HS-27A (cell line): ENCODE data around the gene AUTS2.

Source experiments
- DNase-seq: peaks from one replicate; pipeline ENCODE4 v3.0.0-alpha.2; 2012; ENCODE audit warnings: low read depth, missing footprints

The AUTS2 gene

DNA sequence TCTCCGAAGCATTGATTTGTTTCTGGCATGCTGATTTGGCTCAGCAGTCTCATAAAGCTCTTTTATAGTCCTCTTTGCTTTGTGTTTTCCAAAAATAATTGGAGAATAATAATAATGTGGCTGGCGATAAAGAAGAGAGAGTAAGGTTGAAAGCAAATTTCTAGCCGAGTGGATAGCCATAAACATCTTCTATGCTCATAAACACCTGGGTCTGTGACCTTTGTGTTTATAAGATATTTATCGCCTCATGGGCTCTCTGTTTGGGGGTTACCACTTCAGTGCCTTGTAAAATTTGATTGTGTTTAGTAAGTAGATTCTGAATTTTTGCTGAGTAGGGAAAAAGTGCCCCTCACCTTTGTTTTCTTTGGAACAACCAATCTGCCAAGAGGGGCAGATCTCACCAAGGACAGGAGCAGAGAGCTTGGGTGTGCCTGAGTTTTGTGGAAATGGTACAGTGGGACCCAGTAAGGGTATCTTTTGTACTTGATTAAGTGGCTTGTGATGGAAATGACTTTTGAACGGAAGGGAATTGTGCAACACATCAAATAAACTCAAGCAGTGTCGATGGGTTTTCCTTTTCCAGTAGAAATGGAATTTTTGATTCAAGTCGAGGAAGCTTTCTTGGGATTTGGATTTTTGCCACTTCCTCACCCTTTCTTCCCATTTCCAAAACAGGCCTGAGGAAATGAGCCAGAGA lies 220.5 kb downstream of the AUTS2 start:
- no peak for DNase-seq

DNA sequence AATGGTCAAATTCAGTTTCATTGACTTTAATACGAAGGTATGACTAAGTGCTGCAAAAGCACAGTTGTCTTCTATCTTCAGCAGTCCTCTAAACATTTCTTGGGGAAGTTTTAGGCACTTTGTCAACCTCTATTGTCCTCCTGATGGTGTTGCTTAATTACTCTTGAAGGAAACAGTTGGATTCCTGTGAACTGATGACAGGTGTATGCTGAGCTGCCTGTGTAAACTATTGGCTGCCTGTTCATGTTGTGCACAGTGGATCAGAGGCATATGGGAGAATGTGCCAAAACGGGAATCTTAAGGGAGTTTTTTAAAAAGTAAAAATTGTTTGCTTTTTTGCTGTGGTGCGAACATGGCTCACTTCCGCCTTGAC lies 221.0 kb downstream of the AUTS2 start:
- DNase-seq = no peak

DNA sequence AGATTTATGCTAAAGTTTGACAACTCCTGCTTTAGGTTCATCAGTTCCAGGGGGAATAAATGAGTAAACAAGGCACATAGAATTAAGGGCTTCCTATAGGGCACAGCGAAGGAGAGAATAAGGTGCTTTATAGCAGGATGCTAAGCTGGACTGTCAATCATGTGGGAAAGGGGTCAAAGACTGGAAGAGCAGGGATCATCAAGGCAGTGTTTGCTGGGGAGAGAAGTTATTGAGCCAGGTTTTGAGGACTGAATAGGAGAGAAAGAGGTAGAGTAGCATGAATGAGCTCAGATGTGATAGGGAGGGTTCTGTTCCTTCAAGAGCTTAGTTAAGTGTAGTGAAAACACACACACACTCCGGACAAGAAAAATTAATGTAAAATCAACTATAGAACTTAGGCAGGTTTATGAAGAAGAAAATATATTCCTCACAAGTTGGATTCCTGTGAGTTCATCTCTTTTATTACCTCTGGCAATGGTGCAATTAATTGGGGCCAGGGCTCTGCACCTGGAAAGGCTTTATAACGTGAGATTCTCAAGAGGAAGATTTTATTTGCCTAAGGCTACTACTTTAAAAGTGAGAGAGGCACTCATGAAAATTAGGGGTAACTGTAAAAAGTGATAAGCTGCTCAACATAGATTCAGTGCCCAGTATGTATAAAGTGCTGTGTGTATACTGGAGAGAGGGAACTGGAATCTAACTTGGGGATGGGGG lies 222.4 kb downstream of the AUTS2 start:
- DNase-seq = no peak

DNA sequence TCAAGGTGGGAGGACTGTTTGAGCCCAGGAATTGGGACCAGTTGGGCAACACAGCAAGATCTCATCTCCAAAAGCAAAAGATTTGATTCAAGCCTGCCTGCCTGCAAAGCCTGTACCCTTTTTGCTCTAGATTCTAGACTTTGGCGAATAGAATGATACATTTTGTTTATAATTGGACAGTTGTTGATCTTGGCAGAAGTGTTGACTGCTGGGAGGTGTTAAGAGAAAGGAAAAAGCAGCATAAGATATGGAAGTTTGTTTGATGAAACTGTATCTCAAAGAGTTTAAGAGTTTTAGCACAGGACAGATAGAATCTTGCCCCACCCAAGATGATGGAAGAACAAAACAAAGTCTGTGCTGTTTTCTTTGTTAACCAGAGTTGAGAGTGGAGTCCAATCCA lies 224.1 kb downstream of the AUTS2 start:
- no peak for DNase-seq

DNA sequence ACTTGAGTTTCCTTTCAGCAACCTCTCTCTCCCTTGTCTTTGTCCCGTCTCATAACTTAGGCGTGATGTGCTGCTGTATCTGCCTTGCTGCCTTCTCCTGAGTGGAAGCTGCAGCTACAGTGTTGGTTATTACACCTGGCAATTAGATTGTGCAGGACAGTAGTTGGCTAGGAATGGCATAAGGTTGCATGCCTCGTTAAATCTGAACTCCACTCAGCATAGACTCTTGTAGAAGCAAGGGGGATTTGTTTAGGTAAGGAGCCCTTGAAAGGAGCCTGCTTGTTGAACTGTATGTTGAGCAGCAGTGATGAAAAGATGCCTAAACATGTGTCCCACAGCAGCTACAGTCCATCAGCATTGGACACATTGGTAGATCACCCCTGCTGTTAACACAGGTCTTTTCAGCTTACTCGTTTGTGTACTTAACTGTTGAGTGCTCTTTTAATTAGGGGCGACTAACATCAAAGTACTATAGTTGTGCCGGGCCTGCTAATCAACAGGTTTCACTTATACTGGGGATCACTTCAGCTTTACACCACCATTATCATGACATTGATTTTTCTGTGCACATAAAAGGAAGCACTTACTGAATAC lies 225.0 kb downstream of the AUTS2 start:
- DNase-seq = no peak

DNA sequence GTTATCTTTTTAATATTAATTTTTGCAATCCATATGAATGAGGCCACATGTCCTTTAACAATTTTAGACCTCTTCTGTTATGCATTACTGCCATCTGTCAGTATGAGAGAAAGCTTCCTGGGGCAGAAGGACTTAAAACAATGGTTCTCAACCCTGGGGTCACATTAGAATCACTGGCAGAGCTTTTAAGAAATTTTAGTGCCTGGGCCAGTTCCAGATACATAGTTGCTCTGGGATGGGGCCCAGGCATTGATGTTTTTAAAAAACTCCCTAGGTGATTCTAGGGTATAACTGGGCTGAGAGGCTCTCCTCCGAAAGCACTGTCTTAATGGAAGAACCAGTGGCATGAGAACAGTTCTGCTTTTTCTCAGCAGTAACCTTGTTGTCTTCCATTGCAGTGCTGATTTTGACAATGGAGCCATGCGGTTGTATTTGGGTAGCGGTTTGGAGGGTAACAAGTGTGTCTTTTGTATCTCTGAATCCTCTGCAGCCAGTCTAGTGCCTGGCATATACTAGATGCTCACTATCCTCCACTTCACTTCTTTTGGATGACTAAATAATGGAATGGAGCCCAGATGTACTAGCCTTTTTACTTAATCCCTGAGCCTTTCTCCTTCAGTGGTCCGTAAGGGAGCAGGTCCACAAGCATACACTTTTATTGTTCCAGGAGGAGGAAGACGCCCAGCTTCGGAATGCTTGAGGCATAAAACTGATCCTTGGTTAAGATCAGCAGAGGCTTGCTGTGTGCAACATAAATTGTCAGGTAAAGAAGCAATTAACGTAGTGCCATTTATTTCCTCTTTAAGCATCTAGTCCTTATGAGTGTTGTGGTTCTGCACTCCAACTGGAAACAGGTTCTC lies 227.1 kb downstream of the AUTS2 start:
- DNase-seq = no peak

DNA sequence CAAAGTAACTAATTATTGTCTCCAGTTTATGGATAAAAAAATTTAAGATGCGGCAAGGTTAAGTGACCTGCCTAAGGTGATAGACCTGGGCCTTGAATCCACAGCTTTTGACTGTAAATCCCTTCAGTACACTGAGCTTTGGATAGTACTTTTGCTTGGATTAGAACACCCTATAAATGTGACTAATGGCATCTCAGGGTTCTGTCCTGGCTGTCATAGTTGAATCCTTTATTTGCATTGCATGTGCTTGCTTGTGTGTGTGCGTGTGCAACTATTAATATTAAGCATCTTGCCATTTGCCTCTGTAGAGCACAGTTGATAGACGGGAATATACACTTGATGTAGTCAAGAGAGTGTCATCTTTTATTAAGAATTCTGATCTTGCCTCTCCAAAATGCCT lies 228.0 kb downstream of the AUTS2 start:
- DNase-seq = no peak

DNA sequence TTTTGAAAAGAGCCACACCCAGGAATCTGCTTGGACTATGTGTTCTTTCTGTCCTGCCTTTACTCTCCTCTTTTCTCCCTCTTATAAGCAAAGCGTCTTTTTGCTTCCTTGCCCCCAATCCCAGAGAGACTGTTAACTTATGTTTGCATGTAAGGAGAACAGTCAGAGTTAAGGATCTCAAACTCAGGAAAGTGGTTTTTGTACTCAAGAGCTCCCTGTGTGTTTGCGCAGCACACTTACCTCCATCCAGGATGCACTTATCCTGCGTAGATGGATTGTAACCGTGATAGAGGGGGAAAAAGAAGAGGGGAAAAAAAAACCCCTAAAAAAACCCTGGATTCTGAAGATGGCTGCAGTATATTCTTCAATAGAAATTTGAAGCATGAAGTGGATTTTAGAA lies 228.9 kb downstream of the AUTS2 start:
- DNase-seq = no peak

DNA sequence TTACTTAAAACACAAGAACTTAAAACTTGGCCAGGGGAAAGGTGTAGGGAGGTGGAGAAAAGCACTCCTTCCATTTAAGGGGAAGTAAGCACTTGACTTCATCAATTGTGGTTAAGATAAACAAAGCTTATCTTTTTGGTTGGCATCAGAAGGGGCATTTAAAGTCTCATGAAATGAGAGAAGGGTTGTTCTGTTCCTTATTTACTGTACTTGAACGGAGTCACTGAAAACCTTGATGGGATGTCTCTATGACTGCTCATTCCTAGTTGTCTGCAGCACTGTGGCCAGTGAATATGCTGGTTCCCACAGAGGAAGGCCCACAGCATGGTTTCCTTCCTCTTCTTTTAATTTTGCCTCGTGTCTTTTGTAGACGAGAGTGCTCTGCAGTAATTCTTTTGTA lies 229.3 kb downstream of the AUTS2 start:
- no peak for DNase-seq

DNA sequence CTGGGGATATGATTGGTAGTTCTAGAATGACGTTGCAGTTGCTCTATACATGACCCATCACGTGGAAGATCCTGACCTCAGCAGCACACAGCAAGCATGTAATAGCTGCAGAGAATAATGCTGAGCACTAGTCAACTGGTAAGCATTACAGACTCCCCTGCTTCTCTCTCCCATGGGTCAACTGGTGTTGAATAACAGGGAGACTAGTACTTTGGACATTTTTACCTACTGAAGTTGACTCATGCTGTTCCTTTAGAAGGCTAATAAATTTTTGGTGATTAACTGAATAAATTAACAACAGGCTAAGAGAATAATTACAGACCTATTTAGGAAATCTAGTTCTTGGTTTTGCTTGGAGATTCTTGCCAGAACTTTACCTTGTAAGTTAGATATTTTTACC lies 234.1 kb downstream of the AUTS2 start:
- DNase-seq = no peak

DNA sequence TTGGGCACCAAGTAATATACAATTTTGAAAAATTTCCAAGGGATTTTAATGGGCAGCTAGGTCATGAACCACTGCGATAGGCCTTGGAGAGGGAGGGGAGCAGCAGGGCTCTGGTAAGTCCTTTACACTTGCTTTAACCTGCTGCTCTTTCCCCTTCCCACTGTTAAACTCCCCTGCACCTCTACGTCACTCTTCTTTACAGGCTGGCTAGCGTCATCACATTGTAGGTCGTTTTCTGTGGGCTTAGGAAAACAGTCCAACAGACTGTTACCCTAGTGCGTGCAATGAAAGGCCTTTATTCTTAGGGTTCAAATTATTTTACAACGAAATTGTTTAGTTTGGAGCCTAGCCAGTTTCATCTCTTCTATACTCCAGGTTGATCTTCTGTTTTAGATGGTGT lies 235.7 kb downstream of the AUTS2 start:
- DNase-seq = no peak

DNA sequence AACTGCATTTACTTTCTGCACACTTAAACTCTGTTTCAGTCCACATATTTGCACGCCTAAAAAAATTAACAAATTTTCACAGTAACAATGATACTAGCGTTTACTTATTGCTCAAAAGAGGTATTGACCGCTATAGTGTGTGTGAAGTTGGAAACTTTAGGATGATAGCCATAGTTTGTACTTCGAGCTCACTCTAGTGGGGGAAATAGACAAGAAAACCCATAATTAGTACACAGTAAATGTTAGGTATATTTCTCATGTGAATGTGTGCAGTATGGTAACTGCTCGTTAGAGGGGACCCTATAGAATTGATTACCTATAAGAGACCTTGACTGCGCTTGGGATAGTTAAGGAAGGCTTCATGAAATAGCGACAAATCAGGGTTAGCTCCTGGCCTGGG lies 238.4 kb downstream of the AUTS2 start:
- DNase-seq = no peak

DNA sequence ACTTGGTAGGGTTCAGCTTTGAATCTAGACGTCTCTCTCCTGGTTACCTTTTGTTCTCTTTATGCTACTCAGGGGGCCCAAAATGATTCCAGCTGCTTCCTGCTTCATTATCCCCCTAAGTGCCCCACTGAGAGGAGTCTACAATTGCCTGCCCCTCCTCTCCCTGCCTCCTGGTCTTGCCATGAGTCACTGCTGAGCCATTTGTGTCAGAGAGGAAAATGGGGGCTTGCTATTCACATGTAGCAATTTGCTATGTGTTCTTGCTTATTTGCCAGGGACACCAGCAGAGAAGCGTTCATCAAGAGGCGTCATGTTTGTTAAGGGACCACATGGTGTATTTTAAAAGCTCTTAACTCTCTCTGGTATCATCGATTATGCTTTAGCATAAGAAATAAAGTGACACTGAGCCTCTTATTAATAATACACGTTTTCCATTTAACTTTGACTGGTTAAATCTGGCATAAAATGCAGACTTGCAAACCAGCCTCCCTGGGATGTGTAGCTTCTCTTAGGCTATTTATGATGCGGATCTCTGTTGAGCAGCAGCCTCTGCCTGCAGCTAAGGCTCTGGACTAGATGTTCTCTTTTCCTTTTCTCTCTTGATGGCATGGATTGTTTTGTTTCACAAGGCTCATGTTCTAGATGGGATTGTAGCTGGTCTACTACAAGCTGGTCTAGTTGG lies 239.3 kb downstream of the AUTS2 start:
- no peak for DNase-seq

DNA sequence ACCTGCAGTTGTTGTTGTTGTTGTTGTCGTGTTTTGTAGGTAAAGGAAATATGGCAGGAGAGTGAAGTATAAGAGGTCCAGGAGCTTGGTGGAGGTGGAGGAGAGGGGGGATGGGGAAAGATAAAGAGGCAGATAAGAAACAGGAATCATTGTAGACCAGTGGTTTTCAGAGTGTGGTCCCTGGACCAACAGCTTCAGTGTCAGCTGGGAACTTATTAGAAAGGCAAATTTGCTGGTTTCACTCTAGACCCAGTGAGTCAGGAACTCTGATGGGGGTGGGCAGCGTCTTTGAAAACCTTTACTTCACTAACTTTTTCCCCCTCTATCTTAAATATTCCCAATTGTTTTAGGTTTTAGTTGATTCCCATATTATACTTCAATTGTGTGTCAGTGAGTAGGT lies 241.5 kb downstream of the AUTS2 start:
- no peak for DNase-seq

DNA sequence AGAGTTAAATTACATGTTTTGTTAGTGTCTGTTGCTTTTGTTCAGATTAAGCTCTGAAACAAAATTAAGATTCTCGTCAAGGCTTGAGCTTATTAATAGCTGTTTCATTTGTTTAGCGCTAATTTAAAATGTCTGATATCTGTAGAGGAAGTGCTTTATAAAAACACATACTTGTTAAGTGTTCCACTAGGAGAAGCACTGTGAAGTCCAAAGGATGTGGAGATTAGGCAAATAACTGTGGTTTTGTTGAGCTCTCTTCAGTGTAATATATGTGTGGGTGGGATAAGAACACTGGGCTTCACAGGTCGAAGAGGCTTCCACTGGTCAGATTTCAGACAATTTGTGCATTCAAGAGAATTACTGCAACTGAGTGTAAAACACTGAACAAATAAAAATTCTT lies 242.0 kb downstream of the AUTS2 start:
- DNase-seq = no peak

DNA sequence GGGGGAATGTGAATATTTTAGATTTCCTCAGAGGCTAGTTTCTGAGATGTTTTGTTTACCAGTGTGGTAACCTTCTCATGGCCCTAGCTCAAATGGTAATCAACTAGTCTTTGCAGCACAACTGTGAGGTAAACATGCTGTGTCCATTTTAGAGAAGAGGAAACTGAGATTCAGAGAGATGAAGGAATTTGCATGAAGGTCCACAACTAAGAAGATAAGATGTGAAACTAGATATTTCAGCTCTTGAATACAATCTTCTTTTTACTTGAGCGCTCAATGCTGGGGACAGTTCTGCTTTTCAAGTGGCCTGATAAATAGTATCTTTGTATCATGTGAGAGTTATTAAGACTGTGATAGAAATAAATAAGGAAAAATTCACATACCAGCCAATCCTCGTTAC lies 245.4 kb downstream of the AUTS2 start:
- DNase-seq = no peak

DNA sequence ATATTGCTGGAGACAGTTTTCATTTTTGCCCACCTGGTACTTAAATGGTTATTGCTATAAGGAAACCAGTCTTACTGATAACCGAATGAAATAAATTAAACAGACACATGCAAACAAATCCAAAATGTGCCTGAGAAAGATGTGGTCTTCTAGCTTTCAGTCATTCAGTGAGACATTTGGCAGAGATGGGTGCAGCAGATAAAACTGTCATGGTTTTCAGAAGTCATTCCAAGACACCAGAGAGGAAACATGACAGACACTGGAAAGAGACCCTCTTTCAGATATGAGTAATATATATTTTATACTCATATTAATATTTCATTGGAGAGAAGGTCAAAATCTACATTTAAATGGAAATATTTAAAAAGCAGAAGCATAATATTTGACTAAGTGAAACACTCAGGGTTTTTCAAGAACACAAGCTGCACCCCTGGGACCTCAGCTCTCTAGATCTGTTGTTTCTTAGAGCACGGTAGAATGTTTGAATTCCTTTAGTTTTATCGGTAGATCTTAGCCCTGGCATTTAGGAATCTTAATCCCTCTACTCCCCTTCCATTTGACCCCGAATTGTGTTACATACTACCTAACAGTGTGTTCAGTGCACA lies 246.1 kb downstream of the AUTS2 start:
- no peak for DNase-seq

DNA sequence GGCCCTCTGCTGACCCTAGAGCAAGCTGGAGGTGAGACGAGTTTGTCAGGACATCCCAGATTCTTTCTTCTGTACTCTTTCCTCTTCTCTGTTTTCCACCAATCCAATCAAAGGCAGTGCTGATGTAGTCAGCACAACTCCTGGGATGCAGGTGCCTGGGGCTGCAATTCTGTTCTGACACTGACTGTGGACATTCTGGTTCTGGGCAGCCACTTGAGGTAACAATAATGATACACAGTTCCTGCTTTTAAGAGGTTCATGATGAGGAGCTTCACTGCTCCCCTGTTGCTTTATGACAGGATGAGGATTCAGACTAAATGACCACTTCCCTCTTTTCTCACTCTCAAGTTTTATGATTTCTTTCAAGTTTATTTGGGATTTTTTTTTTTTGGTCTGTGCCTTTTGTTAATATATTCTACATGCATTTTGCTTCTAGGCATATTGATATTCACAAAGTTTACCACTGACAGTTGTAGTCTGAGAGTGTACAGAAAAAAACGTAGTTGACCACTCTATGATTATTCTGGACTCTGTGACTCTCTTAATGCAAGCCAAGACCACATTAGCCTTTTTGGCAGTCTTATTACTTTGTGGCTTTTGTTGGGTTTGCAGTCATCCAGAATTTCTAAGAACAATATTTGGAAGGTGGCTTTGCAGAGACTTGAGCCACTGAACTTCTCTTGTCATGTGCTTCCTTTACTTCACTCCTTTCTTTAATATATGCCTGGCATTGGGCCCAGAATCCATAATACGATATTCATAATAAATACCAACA lies 247.6 kb downstream of the AUTS2 start:
- no peak for DNase-seq

DNA sequence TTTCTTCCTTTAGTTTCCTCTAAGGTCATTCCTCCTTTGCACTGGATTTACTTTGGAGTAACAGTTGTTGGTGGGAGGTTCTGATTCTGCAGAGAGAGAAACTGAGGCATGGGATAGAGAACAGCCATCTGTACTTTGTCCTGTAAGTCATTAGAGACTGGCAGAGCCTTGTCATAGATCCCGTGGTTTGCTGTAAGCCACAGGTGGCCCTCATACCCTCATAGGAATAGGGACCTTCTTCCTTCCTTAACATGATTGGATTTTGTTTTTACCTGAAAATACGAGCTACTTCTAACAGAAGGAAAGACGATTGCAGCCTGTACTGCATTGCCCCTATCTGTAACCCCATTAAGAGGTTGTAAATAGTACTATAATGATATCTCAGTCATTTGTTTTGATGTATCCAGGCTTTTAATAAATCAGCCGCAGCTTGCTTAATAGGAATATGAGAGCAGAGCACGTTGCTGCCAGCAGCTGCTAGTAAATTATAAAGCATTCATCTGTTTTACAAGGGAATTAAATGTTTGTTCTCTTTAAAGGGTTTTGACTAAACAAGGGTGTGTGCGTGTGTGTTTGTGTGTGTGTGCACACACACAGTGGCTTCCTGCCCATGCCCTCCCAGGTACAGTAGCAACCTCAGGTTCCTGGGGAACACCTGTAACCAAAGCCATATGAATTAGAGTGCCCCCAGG lies 249.8 kb downstream of the AUTS2 start:
- no peak for DNase-seq

DNA sequence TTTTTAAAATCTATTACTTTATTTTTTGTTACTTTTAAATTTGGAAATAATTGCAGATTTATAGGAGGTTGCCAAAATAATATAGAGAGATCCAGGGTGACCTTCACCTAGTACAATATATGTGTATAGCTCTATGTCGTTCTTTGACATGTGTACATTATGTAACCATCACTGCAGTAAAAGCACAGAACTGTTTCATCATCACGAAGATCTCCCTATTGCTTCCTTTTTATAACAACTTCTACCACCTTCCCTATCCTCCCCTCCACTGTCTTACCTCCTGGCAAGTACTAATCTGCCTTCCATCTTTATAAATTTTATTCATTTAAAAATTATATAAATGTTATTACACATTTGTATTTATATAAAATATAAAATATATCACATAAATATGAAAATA lies 251.0 kb downstream of the AUTS2 start:
- DNase-seq = no peak
